GM23338 (cell line): ENCODE measurements around the gene DNAI7. TPM values are rescaled to one million over a fixed set of nuclear protein-coding genes. Genes with fewer than 3 reads are reported as not detected.

Experiments used
- ATAC-seq: fragments of 200-7000 bp; cut with Tn5 transposase; 3 replicates; pipeline ENCODE4 v1.9.1; 2020
- DNase-seq: peaks from one replicate; pipeline ENCODE4 v3.0.0-alpha.2; 2015; ENCODE audit warnings: low spot score
- H2AFZ ChIP-seq: fragments of 200-600 bp; sonication (generic); 2 replicates; pipeline ENCODE4 v1.8.0; 2016; ENCODE audit warnings: antibody characterized with exemption, mild to moderate bottlenecking, moderate library complexity
- H3F3A ChIP-seq: fragments of 200-600 bp; sonication (generic); replicated peaks from 2 replicates; pipeline ENCODE4 v1.8.0; 2017; ENCODE audit warnings: antibody characterized with exemption, mixed run types, low read depth
- H3K27ac ChIP-seq: fragments of 200-600 bp; sonication (generic); 2 replicates; pipeline ENCODE4 v1.6.1; 2016; ENCODE audit warnings: low read depth
- H3K27me3 ChIP-seq: fragments of 200-600 bp; sonication (generic); 2 replicates; pipeline ENCODE4 v1.8.0; 2016; ENCODE audit warnings: mild to moderate bottlenecking, mixed run types, moderate library complexity; ENCODE audit not compliant: insufficient read depth
- H3K36me3 ChIP-seq: fragments of 200-600 bp; sonication (generic); 2 replicates; pipeline ENCODE4 v1.8.0; 2016; ENCODE audit warnings: mild to moderate bottlenecking; ENCODE audit not compliant: insufficient read depth
- H3K4me1 ChIP-seq: fragments of 200-600 bp; sonication (generic); 2 replicates; pipeline ENCODE4 v1.8.0; 2016; ENCODE audit warnings: mild to moderate bottlenecking, moderate library complexity; ENCODE audit not compliant: insufficient read depth
- H3K4me2 ChIP-seq: fragments of 200-600 bp; sonication (generic); 2 replicates; pipeline ENCODE4 v1.7.1; 2017; ENCODE audit warnings: mixed run types
- H3K4me3 ChIP-seq: fragments of 200-600 bp; sonication (generic); 2 replicates; pipeline ENCODE4 v1.6.1; 2016; ENCODE audit warnings: mixed run types
- H3K79me2 ChIP-seq: fragments of 200-600 bp; sonication (generic); replicated peaks from 2 replicates; pipeline ENCODE4 v1.8.0; 2017; ENCODE audit warnings: mild to moderate bottlenecking; ENCODE audit not compliant: insufficient read depth
- H3K9me2 ChIP-seq: fragments of 200-600 bp; sonication (generic); 2 replicates; pipeline ENCODE4 v1.8.0; 2017; ENCODE audit not compliant: insufficient read depth
- H4K20me1 ChIP-seq: fragments of 200-600 bp; sonication (generic); replicated peaks from 2 replicates; pipeline ENCODE4 v1.8.0; 2017; ENCODE audit warnings: mild to moderate bottlenecking; ENCODE audit not compliant: insufficient read depth
- H3K27ac Mint-ChIP-seq: 2 replicates; pipeline ENCODE4 v1.8.0; 2020; ENCODE audit warnings: inconsistent platforms, mild to moderate bottlenecking, moderate library complexity, mixed read lengths
- H3K27me3 Mint-ChIP-seq: 3 replicates; pipeline ENCODE4 v1.8.0; 2022; ENCODE audit warnings: low read depth, mild to moderate bottlenecking, moderate library complexity, mixed read lengths, inconsistent platforms; ENCODE audit not compliant: insufficient read depth, poor library complexity
- H3K36me3 Mint-ChIP-seq: 3 replicates; pipeline ENCODE4 v1.8.0; 2021; ENCODE audit warnings: low read depth, mild to moderate bottlenecking, inconsistent platforms, moderate library complexity, mixed read lengths
- H3K4me1 Mint-ChIP-seq: 3 replicates; pipeline ENCODE4 v1.8.0; 2020; ENCODE audit warnings: mild to moderate bottlenecking, inconsistent platforms, mixed read lengths
- H3K4me3 Mint-ChIP-seq: 3 replicates; pipeline ENCODE4 v1.8.0; 2021; ENCODE audit warnings: moderate library complexity, mild to moderate bottlenecking, inconsistent platforms, mixed read lengths
- H3K9me3 Mint-ChIP-seq: 3 replicates; pipeline ENCODE4 v1.8.0; 2020; ENCODE audit warnings: moderate library complexity, mild to moderate bottlenecking, inconsistent platforms, mixed read lengths
- CREB1 ChIP-seq: fragments of 250-450 bp; sonication (Bioruptor Pico); IDR thresholded peaks from 2 replicates; pipeline ENCODE4 v1.5.0; 2020; ENCODE audit warnings: low read depth, mild to moderate bottlenecking, moderate library complexity
- EZH2phosphoT487 ChIP-seq: fragments of 200-600 bp; sonication (generic); IDR thresholded peaks from one replicate; pipeline ENCODE4 v1.8.1; 2018; ENCODE audit warnings: antibody characterized with exemption; ENCODE audit not compliant: unreplicated experiment
- ZNF331 ChIP-seq: fragments of 250-450 bp; sonication (Bioruptor Pico); IDR thresholded peaks from 2 replicates; pipeline ENCODE4 v1.5.0; 2020; ENCODE audit warnings: low read depth, mild to moderate bottlenecking, moderate library complexity
- polyA plus RNA-seq: library from polyadenylated mRNA; unstranded; fragments of >200 nt; fragmentation: Nextera tagmentation; extraction: Ambion mirVana; gene quantifications from 2 replicates; pipeline ENCODE4 v1.2.1, GENCODE V29; 2016
- total RNA-seq: library from RNA; depleted of rRNA; stranded (reverse); fragments of >200 nt; shearing (Covaris generic); gene quantifications from 2 replicates; pipeline ENCODE4 v1.2.3, GENCODE V29; 2014
- TF ChIP-seq, protein P1 (sequence below), 2 experiments: fragments of 200-600 bp in 1 of 2; sonication (generic) in 1 of 2; conservative IDR thresholded peaks; 2 replicates each; pipeline versions ENCODE4 v1.5.1 to v1.6.1; 2016 to 2017; ENCODE audit warnings: antibody characterized with exemption in 2 of 2, low read depth in 2 of 2, mild to moderate bottlenecking in 2 of 2, moderate library complexity in 1 of 2
- TF ChIP-seq, protein P2 (sequence below): IDR thresholded peaks from one replicate; pipeline ENCODE4 v1.6.1; 2018; ENCODE audit warnings: antibody characterized with exemption; ENCODE audit not compliant: unreplicated experiment
- TF ChIP-seq, protein P3 (sequence below): fragments of 250-450 bp; sonication (Bioruptor Pico); IDR thresholded peaks from 2 replicates; pipeline ENCODE4 v1.5.0; 2020; ENCODE audit warnings: mild to moderate bottlenecking, moderate library complexity
- TF ChIP-seq, protein P4 (sequence below): IDR thresholded peaks from 2 replicates; pipeline ENCODE4 v1.6.1; 2016; ENCODE audit warnings: antibody characterized with exemption

The DNAI7 gene
- total and polyA plus RNA-seq, 2 experiments from 2014 or later = 0.08 TPM; not detected in 1

DNA sequence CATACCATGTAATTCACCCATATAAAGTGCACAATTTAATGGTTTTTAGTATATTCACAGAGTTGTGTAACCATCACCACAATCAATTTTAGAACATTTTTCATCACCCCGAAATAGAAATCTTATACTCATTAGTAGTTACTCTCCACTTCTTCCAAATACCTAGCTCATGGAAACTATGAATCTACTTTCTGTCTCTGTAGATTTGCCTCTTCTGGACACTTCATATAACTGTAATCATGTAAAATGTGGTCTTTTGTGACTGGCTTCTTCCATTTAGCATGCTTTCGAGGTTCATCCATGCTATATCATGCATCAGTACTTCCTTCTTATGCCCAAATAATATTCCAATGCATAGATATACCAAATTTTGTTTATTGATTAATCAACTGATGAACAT lies 10.8 kb downstream of the DNAI7 start:
- H3K79me2 ChIP-seq = no peaks in the 10 kb centered on the region
- no peak overlapping the region for H2AFZ ChIP-seq
- peaks cover 3% of the 10 kb centered on the region for H3K27me3 Mint-ChIP-seq
- H3F3A ChIP-seq = no peaks in the 10 kb centered on the region
- no peaks in the 10 kb centered on the region for H3K36me3 ChIP-seq
- no peak for ATAC-seq
- H3K27me3 ChIP-seq = no peaks in the 10 kb centered on the region
- H3K4me3 ChIP-seq = no peak overlapping the region
- no peak overlapping the region for H3K4me2 ChIP-seq
- no peaks in the 10 kb centered on the region for H3K4me1 ChIP-seq
- DNase-seq = no peak
- no peaks in the 10 kb centered on the region for H3K4me1 Mint-ChIP-seq
- TF ChIP-seq EZH2phosphoT487 (no peak), CREB1 (CRISPR knock-in tag) (no peak), ZNF331 (CRISPR knock-in tag) (no peak)
- TF ChIP-seq, protein P1, sequence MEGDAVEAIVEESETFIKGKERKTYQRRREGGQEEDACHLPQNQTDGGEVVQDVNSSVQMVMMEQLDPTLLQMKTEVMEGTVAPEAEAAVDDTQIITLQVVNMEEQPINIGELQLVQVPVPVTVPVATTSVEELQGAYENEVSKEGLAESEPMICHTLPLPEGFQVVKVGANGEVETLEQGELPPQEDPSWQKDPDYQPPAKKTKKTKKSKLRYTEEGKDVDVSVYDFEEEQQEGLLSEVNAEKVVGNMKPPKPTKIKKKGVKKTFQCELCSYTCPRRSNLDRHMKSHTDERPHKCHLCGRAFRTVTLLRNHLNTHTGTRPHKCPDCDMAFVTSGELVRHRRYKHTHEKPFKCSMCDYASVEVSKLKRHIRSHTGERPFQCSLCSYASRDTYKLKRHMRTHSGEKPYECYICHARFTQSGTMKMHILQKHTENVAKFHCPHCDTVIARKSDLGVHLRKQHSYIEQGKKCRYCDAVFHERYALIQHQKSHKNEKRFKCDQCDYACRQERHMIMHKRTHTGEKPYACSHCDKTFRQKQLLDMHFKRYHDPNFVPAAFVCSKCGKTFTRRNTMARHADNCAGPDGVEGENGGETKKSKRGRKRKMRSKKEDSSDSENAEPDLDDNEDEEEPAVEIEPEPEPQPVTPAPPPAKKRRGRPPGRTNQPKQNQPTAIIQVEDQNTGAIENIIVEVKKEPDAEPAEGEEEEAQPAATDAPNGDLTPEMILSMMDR (conservative IDR thresholded peaks at IDR 0.05; ENCODE audit: low read depth in 2 of 2) = no peak
- TF ChIP-seq, protein P2, sequence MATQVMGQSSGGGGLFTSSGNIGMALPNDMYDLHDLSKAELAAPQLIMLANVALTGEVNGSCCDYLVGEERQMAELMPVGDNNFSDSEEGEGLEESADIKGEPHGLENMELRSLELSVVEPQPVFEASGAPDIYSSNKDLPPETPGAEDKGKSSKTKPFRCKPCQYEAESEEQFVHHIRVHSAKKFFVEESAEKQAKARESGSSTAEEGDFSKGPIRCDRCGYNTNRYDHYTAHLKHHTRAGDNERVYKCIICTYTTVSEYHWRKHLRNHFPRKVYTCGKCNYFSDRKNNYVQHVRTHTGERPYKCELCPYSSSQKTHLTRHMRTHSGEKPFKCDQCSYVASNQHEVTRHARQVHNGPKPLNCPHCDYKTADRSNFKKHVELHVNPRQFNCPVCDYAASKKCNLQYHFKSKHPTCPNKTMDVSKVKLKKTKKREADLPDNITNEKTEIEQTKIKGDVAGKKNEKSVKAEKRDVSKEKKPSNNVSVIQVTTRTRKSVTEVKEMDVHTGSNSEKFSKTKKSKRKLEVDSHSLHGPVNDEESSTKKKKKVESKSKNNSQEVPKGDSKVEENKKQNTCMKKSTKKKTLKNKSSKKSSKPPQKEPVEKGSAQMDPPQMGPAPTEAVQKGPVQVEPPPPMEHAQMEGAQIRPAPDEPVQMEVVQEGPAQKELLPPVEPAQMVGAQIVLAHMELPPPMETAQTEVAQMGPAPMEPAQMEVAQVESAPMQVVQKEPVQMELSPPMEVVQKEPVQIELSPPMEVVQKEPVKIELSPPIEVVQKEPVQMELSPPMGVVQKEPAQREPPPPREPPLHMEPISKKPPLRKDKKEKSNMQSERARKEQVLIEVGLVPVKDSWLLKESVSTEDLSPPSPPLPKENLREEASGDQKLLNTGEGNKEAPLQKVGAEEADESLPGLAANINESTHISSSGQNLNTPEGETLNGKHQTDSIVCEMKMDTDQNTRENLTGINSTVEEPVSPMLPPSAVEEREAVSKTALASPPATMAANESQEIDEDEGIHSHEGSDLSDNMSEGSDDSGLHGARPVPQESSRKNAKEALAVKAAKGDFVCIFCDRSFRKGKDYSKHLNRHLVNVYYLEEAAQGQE = no peak
- no peaks in the 10 kb centered on the region for H4K20me1 ChIP-seq
- no peak overlapping the region for H3K27ac ChIP-seq
- no peaks in the 10 kb centered on the region for H3K36me3 Mint-ChIP-seq
- H3K9me2 ChIP-seq = no peaks in the 10 kb centered on the region
- H3K9me3 Mint-ChIP-seq = no peaks in the 10 kb centered on the region; the same call in 2 of the 3 replicates
- no peak overlapping the region for H3K4me3 Mint-ChIP-seq
- no peak overlapping the region for H3K27ac Mint-ChIP-seq

DNA sequence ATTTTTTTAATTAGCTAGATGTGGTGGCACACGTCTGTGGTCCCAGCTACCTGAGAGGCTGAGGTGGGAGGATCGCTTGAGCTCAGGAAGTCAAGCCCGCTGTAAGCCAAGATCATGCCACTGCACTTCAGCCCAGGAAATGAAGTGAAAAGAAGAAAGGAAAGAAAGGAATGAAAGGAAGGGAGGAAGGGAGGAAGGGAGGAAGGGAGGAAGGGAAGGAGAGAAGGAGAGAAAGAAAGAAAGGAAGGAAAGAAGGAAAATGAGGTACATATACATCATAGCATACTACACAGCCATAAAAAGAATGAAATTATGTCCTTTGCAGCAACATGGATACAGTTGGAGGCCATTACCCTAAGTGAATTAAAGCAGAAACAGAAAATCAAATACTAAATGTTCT lies 12.2 kb downstream of the DNAI7 start:
- H3K27me3 ChIP-seq = no peaks in the 10 kb centered on the region
- Mint-ChIP-seq H3K36me3 (no peaks in the 10 kb centered on the region), H3K4me1 (no peaks in the 10 kb centered on the region), H3K9me3 (no peaks in the 10 kb centered on the region; the same call in 2 of the 3 replicates), H3K27me3 (peaks cover 3% of the 10 kb centered on the region), H3K4me3 (no peak overlapping the region), H3K27ac (no peak overlapping the region)
- peak overlapping the region; percentile 30; the same call in 1 of the 2 replicates for H2AFZ ChIP-seq
- no peaks in the 10 kb centered on the region for H3K4me1 ChIP-seq
- DNase-seq (no peak), ATAC-seq (no peak)
- H3F3A ChIP-seq = no peaks in the 10 kb centered on the region
- no peaks in the 10 kb centered on the region for H3K79me2 ChIP-seq
- H3K9me2 ChIP-seq = no peaks in the 10 kb centered on the region
- H3K36me3 ChIP-seq = no peaks in the 10 kb centered on the region
- no peaks in the 10 kb centered on the region for H4K20me1 ChIP-seq
- H3K4me3 ChIP-seq = no peak overlapping the region
- H3K27ac ChIP-seq = no peak overlapping the region
- H3K4me2 ChIP-seq = no peak overlapping the region
- TF ChIP-seq, protein P3, sequence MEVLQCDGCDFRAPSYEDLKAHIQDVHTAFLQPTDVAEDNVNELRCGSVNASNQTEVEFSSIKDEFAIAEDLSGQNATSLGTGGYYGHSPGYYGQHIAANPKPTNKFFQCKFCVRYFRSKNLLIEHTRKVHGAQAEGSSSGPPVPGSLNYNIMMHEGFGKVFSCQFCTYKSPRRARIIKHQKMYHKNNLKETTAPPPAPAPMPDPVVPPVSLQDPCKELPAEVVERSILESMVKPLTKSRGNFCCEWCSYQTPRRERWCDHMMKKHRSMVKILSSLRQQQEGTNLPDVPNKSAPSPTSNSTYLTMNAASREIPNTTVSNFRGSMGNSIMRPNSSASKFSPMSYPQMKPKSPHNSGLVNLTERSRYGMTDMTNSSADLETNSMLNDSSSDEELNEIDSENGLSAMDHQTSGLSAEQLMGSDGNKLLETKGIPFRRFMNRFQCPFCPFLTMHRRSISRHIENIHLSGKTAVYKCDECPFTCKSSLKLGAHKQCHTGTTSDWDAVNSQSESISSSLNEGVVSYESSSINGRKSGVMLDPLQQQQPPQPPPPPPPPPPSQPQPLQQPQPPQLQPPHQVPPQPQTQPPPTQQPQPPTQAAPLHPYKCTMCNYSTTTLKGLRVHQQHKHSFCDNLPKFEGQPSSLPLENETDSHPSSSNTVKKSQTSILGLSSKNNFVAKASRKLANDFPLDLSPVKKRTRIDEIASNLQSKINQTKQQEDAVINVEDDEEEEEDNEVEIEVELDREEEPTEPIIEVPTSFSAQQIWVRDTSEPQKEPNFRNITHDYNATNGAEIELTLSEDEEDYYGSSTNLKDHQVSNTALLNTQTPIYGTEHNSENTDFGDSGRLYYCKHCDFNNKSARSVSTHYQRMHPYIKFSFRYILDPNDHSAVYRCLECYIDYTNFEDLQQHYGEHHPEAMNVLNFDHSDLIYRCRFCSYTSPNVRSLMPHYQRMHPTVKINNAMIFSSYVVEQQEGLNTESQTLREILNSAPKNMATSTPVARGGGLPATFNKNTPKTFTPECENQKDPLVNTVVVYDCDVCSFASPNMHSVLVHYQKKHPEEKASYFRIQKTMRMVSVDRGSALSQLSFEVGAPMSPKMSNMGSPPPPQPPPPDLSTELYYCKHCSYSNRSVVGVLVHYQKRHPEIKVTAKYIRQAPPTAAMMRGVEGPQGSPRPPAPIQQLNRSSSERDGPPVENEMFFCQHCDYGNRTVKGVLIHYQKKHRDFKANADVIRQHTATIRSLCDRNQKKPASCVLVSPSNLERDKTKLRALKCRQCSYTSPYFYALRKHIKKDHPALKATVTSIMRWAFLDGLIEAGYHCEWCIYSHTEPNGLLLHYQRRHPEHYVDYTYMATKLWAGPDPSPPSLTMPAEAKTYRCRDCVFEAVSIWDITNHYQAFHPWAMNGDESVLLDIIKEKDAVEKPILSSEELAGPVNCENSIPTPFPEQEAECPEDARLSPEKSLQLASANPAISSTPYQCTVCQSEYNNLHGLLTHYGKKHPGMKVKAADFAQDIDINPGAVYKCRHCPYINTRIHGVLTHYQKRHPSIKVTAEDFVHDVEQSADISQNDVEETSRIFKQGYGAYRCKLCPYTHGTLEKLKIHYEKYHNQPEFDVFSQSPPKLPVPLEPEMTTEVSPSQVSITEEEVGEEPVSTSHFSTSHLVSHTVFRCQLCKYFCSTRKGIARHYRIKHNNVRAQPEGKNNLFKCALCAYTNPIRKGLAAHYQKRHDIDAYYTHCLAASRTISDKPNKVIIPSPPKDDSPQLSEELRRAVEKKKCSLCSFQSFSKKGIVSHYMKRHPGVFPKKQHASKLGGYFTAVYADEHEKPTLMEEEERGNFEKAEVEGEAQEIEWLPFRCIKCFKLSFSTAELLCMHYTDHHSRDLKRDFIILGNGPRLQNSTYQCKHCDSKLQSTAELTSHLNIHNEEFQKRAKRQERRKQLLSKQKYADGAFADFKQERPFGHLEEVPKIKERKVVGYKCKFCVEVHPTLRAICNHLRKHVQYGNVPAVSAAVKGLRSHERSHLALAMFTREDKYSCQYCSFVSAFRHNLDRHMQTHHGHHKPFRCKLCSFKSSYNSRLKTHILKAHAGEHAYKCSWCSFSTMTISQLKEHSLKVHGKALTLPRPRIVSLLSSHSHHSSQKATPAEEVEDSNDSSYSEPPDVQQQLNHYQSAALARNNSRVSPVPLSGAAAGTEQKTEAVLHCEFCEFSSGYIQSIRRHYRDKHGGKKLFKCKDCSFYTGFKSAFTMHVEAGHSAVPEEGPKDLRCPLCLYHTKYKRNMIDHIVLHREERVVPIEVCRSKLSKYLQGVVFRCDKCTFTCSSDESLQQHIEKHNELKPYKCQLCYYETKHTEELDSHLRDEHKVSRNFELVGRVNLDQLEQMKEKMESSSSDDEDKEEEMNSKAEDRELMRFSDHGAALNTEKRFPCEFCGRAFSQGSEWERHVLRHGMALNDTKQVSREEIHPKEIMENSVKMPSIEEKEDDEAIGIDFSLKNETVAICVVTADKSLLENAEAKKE (CRISPR knock-in tag) = no peak
- TF ChIP-seq, protein P4, sequence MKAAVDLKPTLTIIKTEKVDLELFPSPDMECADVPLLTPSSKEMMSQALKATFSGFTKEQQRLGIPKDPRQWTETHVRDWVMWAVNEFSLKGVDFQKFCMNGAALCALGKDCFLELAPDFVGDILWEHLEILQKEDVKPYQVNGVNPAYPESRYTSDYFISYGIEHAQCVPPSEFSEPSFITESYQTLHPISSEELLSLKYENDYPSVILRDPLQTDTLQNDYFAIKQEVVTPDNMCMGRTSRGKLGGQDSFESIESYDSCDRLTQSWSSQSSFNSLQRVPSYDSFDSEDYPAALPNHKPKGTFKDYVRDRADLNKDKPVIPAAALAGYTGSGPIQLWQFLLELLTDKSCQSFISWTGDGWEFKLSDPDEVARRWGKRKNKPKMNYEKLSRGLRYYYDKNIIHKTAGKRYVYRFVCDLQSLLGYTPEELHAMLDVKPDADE = no peak
- no peak for TF ChIP-seq ZNF331 (CRISPR knock-in tag)
